Activated T-helper 9 cell treated with anti-CD3 and anti-CD28 coated beads, Interleukin-2, amount 50 U/mL, for 16 hours (primary cell): ENCODE results near the gene EXOC4.
"Not testable (repeated sequence)": the region's sequence is repeated elsewhere in the genome, so short reads cannot be mapped to it uniquely, and the experiment has no call there.

Experiments
- DNase-seq: peaks from one replicate; pipeline ENCODE4 v3.0.0-alpha.2; 2020; ENCODE audit warnings: low read depth

EXOC4 gene

GRCh38 chr7:133883591-133883990 lies 630.7 kb downstream of the EXOC4 start:
- DNase-seq: no peak

DNA sequence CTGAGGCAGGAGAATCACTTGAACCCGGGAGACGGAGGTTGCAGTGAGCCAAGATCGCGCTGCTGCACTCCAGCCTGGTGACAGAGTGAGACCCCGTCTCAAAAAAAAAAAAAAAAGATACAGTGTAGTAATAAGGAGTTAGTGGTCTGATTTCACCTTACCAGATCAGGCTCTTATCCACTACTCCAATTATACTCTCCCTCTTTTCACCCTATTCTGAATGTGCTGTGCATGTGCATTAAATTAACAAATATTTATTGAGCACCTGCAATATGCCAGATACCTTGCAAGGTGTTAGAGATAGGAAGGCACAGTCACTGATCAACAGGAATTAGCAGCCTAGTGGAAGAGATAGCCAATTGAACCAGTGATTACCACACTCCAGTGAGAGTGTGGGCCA lies 632.3 kb downstream of the EXOC4 start:
- DNase-seq: no peak

GRCh38 chr7:133886086-133886485 lies 633.2 kb downstream of the EXOC4 start:
- no peak for DNase-seq

GRCh38 chr7:133886797-133887196 lies 633.9 kb downstream of the EXOC4 start:
- no peak for DNase-seq

DNA sequence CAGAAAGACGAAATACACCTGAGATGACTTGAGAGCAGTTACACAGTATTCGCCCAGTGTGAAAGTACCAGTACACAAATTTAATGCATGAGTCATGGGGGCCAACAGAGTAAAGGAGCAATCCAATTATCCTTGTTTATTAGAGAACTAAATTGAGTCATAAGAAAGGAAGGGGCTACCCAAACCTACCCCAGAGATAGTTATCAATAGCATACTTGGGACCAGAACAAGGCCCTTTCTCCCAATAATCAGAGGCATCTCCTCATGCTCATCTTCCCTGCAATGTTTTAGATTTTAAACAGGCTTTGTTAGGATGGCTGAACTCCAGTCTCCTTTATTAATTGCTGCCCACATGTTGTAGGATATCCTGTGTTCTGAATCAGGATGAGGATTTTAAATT lies 634.6 kb downstream of the EXOC4 start:
- DNase-seq: no peak

DNA sequence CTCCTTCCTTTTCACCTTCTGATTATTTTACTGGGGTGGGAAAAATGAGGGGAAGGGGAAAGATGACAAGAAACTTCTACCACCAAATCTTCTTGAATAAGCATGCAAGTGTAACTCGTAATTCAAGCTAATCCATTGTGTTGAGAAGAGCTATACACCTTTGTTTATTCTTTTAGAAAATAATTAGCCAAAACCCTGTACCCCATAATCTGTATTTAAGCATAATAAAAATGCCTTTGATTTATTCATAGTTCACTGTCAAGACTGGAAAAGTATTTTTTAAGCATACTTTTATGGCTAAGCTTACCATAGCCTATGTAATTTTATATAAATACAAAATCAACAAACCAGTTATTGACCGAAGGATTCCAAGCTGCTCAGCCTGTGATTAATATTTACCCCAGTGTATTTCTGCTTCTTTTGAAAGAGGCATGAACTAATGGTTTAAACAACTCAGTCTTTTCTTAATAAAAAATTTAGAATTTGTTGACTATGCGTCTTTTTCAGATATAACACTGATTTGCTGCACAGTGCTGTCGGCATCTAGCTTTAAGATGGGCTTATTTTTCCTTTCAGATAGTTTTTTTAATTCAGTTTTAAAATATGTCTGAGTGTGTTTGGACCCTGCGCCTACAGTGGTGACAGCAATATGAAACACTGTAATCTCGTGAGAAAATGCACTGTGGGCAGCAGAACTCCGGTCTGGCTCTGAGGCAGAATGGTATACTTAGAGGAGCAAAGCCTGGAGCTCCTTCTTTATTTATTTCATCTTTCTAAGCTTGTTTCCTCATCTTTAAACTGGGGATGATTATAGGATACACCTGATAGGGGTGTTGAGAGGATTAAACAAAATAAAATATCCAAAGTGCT lies 635.4 kb downstream of the EXOC4 start:
- no peak for DNase-seq

DNA sequence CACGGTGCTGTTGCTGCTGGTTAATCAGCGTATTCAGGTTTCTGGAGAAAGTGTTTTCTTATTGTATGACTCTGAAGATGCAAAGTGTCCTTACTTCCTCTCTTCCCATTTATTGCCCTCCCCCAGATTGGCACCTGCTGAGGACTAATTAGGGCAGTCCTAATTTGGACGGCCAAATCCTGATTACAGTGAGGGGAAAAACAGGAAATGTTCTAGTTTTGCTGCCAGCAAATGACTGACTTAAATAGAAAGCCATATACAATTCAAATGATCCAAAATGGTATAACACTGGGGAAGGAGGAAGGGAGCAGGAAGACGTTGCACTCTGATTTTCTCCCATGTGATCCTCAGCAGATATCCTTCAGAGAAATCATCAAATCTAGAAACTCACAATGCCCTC lies 651.9 kb downstream of the EXOC4 start:
- DNase-seq: no peak

GRCh38 chr7:133906553-133906952 lies 653.7 kb downstream of the EXOC4 start:
- DNase-seq: not testable (repeated sequence)

DNA sequence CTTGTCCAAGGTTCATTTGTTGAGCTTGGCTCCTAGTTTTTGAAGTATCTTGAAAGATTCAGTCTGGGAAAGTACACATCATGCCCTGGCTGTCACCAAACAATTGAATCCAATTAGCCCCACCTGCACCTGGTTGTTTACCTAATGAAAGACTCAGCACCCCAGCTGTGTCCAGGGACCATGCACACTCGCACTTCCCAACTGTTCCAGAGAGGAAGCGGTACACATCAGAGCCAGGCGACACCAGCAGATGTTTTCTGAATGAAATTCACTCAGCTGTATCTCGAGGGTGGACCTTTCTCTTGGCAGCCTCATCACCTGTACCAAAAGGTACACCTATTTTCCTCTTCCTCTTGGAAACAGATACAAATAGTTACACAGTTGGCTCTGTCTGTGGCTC lies 657.9 kb downstream of the EXOC4 start:
- DNase-seq: no peak

GRCh38 chr7:133911724-133912123 lies 658.8 kb downstream of the EXOC4 start:
- DNase-seq: no peak

- DNase-seq: no peak
Observed at GRCh38 chr7:133912916-133913697, 660.2 kb downstream of the EXOC4 start.

DNA sequence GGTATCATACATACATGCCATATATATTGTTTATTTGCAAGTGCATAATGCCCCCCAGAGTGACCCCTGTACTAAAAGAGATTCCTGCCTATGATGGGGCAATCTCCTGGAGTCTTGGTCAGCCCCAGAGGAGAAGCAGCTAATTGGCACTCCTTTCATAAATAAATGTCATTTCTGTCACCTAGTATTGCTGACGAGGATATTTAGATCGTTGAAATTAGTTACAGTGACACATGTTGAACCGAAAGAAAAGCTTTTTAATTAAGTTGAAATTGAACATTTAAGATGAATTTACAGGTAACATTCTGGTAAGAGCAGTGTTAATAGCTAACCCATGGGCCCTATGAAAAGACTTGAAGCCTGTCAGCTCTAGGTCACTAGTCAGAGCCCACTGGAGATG lies 663.7 kb downstream of the EXOC4 start:
- no peak for DNase-seq

GRCh38 chr7:133919810-133920209 lies 666.9 kb downstream of the EXOC4 start:
- DNase-seq: no peak

DNA sequence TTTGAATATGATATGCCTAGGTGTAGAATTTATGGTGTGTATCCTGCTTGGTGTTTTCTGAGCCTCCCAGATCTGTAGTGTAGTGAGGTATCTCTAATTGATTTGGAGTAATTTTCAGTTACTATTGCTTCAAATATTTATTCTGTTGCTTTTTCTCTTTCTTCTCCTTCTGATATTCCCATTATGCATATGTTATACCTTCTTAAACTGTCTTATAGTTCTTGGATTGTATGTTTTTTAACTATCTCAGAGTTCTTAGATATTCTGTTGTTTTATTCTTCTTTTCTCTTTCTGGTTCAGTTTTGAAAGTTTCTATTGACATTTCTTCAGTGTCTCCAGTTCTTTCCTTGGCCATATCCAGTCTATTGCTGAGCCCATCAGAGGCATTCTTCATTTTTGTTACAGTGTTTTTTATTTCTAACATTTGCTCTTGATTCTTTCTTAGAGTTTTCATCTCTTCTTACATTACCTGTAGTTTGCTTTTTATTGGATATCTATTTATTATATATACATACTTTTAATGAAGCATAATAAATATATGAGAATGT lies 668.8 kb downstream of the EXOC4 start:
- DNase-seq: no peak

DNA sequence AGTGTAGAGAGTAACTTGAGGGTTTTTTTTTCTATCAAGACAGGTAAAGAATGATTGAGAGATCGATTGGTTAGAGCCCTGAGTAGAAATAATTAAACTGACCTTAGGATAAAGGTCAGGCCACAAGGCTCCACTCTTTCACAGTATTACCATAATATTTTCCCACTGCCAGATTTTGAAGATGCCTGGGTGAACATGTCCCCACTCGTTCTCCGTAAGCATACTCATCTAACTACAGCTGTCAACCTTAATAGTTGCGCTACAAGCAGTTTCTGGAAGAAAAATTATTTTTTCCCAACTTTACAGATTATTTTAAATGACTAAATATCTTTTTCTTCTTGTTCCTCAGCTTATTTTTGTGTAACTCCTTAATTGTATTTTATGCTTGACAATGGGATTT lies 671.1 kb downstream of the EXOC4 start:
- DNase-seq: no peak

GRCh38 chr7:133931053-133931452 lies 678.2 kb downstream of the EXOC4 start:
- DNase-seq: no peak

GRCh38 chr7:133932591-133932990 lies 679.7 kb downstream of the EXOC4 start:
- no peak for DNase-seq

DNA sequence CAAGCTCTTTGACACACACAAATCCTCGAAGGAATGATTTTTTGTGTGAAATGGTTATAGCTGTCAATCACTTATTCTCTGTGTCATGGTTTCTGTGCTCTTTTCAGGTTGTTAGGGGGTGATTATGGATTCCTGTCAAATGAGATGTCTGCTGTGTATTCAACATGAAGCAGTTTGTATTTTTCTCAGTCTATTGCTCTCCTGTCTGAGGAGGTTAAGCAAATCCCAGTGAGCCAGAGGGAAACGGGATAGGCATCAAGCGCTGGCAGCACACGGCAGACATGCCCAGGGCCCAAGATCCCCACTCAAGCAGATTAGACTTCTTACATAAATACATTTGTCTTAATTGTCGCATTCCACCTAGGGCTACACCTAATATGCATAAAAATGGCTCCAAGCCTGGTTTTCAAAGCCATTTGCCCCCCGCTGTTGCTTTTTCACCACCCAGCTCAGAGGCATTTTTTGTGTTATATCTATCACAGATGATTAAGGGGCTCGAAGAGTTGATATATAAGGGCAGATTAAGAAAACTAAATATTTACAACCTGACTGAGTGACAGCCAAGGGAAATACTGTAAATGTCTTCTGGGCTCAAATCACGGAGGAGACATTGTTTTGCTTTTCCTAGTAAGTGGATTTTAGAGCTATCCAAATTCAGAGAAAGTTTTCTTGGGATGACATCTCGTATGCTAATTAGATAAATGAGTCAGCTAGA lies 681.5 kb downstream of the EXOC4 start:
- no peak for DNase-seq

DNA sequence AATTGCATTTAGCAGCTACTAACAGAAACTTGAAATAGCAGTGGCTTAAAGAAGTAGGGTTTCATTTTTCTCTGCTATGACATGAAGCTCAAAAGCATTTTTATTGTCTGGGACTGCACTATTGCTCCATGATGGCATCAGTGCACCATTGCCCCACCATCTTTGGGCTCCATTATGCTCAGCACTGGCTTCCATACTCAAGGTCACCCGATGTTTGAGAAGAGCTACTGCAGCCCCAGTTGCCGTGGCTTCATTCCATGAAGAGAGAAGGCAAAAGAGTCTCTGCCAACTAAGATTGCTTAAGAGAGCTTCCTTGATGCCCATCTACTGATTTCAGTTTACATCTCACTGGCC lies 682.1 kb downstream of the EXOC4 start:
- DNase-seq: no peak

DNA sequence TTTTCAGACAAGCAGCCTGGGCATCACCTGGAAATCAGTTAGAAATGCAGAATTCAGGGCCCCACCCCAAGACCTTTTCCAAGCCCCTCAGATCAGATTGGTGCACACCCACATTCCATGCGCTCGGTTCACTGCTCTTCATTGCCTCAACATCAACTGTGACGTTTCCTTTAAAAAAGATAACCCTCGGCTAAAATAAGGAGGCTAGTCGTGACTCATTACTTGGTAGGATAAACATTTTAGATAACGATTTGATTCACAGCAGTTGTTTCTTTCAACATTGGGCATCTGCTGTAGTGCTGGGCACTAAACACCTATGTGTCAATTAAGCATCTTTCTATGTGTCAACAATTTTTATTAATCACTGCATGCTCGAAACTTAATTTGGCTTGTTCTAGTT lies 683.2 kb downstream of the EXOC4 start:
- no peak for DNase-seq

DNA sequence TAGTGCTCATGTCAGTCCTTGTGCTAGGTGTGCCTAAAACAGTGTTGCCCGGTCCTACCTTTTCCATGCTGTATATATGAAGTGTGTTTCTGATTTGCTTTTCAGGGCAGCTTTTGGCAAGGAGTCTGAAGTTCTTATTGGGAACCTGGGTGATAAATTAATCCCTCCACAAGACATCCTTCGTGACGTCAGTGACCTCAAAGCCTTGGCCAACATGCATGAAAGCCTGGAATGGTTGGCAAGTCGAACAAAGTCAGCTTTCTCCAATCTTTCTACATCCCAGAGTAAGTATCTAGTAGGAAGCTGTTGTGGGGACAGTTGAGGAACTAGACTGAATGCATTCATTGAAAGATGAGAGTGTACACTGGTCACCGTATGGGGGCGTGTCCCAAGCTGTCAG lies 684.9 kb downstream of the EXOC4 start:
- no peak for DNase-seq

DNA sequence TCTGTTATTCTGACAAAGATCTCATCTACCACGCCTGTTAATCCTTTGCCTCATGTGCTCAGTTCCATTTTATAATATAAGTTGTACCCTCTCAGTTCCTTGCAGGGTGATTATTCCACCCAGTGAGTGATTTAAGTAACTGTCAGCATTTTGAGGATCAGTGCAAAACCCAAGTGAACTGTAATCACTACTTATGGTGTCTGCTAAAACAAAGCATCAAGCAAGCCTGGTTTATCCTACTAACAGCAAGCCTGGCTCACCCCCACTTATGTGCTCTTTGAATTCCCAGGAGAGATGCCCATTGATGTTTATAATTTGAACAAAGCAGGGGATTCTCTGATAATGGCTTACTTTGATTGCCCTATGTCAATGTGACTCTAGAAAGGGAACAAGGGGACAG lies 687.5 kb downstream of the EXOC4 start:
- DNase-seq: no peak

GRCh38 chr7:133941496-133941895 lies 688.6 kb downstream of the EXOC4 start:
- DNase-seq: no peak
